G401 (cell line): ENCODE data around the gene PRXL2A. TPM values are rescaled to one million over a fixed set of nuclear protein-coding genes. Genes with fewer than 3 reads are reported as not detected.
A peak's percentile ranks its signal among the peaks of the same experiment; 100 is the strongest.

Experiments used
- DNase-seq: peaks from one replicate; pipeline ENCODE4 v3.0.0-alpha.2; 2015; ENCODE audit warnings: low spot score
- in situ Hi-C: cut with HindIII; loops from 2 replicates; pipeline ENCODE4 v1.10.0; 2016; ENCODE audit warnings: low sequenced_read_pairs, mixed read lengths
- total RNA-seq: library from RNA; depleted of rRNA; stranded (reverse); fragments of >200 nt; shearing (Covaris generic); gene quantifications from 2 replicates; pipeline ENCODE4 v1.2.3, GENCODE V29; 2014

Gene PRXL2A
- total RNA-seq, 1 experiment from 2014 or later: 65.0 TPM

DNA sequence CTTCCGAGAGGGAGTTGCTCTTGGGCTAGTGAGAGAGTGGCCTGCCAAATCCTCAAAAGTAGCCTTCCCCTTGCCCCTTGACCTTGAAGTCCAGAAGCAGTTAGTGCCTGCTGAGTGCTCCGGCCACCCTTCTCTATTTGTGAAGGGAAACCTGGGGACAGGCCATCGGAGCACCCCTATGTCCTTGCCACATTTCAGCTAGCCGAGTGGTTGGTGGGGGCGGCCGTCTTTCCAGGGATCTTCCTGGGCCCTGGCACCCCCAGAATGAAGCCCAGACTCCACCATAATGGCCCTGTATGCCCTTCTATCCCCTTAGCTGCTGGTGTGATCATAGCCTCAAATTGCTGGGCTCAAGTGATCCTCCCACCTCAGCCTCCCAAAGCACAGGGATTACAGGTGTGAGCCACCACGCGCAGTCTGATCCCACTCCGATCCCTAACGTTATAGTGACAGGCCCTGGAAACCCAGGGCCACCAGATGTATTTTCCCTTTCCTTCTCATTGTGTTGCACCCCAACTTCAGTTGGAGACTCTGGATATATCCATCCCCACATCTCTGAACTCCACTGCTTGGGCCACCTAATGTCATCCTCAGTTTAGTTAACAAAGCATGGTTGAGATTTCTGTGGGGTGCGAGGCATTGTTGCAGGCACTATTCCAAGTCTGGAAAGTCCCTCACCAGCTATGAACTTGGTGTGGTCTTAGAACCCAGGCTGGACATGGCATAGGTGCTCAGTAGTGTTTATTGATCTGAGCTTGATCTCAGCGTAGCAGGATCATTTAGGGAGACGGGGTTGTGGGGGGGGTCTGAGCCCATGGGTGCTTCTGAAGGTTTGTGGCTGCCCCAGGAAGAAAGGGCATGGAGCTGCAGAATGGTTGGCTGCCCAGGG lies 47.4 kb downstream of the PRXL2A start:
- in situ Hi-C loops: no loop called here
- no peak for DNase-seq

GRCh38 chr10:80457554-80458262 lies 49.4 kb downstream of the PRXL2A start:
- in situ Hi-C loops: no loop called here
- DNase-seq: no peak

- DNase-seq: no peak
- in situ Hi-C loops: no loop called here
These were observed 49.9 kb downstream of the PRXL2A start for GRCh38 chr10:80458263-80458625.

GRCh38 chr10:80458638-80459037 lies 50.3 kb downstream of the PRXL2A start:
- no peak for DNase-seq
- in situ Hi-C loops: no loop called here

- in situ Hi-C loops: no loop called here
- DNase-seq: no peak
These were observed 50.9 kb downstream of the PRXL2A start for GRCh38 chr10:80459047-80459865.

- peak; percentile 29 for DNase-seq
- in situ Hi-C loops: no loop called here
These were observed 52.3 kb downstream of the PRXL2A start for GRCh38 chr10:80460399-80461207.

- no peak for DNase-seq
- in situ Hi-C loops: no loop called here
These were observed 53.1 kb downstream of the PRXL2A start for GRCh38 chr10:80461208-80462183.

- in situ Hi-C loops: no loop called here
- DNase-seq: no peak
These were observed 54.1 kb downstream of the PRXL2A start for GRCh38 chr10:80462299-80462980.

DNA sequence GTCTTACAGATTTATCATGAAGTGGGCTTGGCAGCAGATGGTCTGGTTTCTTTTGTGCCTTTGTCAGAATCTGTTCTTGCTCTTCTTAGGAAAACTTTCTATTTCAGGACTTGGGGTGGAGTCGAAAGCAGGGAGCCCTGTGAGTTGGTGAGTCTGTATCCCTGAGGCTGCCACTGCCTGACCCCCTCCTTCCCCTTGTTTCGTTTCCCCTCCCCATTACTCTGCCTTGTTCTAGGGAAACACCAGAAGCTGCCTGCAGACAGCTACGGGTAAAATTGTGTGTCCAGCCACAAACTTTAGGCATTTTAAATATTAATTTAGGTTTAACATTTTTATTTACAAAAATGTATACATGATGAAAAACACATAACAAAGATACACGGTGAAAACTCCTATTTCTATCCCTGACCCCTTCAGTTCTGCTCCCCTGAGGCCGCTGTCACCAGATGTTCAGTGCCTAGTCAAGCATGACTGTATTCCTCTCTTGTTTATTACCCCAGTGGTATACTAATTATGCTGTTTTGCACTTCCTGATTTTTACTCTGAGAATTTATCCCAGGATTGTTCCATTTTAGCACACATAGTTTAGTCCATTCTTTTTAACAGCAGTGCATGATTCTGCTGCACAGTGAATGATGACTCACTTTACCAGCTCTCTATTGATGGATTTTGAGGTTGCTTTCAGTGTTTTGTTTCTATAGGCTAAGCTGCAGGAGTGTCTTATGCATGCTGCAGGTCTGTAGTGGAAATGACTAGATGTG lies 54.8 kb downstream of the PRXL2A start:
- DNase-seq: no peak
- in situ Hi-C loops: no loop called here

- in situ Hi-C loops: no loop called here
- DNase-seq: no peak
These were observed 55.5 kb downstream of the PRXL2A start for GRCh38 chr10:80463868-80464267.

DNA sequence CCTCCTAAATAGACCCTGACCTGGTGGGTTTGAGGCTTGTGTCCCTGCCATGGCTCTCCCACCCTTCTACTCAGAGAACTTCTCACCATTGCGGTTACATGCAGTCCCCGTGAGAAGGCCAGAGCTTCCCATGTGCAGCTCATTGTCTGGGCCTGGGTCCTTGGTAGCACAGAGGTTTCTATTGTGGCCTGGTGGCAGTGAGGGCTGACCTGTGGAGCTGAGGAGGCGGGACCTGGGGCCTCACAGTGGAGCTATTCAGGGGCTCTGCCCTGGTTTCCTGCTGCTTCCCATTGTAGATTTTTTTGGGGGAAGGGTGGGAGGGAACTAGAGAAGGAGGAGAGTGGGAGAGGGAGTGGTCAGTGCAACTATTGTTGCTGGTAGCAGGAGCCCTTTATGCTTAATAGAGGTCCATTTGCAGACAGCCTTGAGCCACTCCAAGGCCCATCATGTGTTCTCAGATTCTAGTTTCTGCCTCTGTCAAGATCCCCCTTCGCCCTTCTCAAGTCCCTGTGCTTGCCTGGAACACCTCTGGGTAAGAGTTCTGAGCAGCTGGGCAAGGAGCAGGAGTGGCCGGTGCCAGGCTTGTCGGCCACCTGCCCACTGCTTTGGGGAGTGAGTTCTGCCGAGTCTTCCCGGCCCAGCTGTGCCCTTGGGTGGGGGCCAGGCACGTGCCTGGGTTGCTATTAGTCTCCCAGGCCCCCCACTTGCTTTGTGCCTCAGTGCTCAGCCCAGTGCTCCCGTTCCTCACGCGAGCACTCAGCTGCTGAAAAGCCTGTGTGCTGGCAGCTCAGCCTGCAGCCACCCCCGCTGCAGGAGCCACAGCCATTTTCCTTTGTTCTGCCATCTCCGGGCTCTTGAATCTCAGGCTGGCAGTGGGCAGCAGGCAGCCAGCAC lies 56.5 kb downstream of the PRXL2A start:
- in situ Hi-C loops: no loop called here
- DNase-seq: no peak

- no peak for DNase-seq
- in situ Hi-C loops: no loop called here
These were observed 57.1 kb downstream of the PRXL2A start for GRCh38 chr10:80465451-80465835.

DNA sequence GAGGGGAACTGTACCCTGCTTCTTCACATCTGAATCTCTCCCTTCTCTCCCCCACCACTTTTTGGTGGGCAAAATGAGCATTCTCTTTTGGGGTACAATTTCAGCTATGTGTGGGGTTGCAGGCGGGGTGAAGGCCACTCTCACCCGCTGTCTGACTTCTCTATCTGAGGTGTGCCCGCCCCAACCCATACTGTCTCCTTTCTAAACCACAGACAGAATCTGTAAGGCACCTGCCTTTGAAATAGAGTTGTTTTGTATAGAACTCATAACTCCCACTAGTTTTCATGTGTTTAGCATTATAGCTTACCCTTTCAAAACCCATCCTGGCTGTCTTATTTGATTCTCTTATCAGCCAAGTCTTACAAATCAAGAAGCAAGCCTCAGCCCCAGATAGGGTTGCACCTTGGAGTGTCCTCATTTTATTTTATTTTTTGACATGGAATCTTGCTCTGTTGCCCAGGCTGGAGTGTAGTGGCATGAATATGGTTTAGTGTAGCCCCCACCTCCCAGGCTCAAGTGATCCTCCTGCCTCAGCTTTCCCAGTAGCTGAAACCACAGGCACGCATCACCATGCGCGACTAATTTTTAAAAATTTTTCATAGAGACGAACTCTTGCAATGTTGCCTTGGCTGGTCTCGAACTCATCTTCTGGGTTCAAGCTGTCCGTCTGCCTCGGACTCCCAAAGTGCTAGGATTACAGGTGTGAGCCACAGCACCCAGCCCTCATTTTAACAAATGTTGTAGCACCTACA lies 57.7 kb downstream of the PRXL2A start:
- no peak for DNase-seq
- in situ Hi-C loops: no loop called here

GRCh38 chr10:80466724-80467326 lies 58.5 kb downstream of the PRXL2A start:
- in situ Hi-C loops: no loop called here
- DNase-seq: no peak

- no peak for DNase-seq
- in situ Hi-C loops: no loop called here
These were observed 59.7 kb downstream of the PRXL2A start for GRCh38 chr10:80468002-80468401.
